HL-60 (cell line): ENCODE measurements around the gene IL12RB1.

Experiments used
- DNase-seq, 2 experiments: peaks; one replicate each; pipeline ENCODE4 v3.0.0-alpha.2; 2010 to 2020; ENCODE audit warnings: low read depth in 1 of 2, low spot score in 1 of 2
- H3K27ac ChIP-seq: fragments of 250-450 bp; sonication (Bioruptor Pico); replicated peaks from 2 replicates; pipeline ENCODE4 v1.5.1; 2020; ENCODE audit warnings: mild to moderate bottlenecking, moderate library complexity
- H3K27me3 ChIP-seq: fragments of 250-450 bp; sonication (Bioruptor Pico); 2 replicates; pipeline ENCODE4 v1.5.1; 2021; ENCODE audit warnings: mild to moderate bottlenecking, moderate library complexity; ENCODE audit not compliant: insufficient read depth, poor library complexity, severe bottlenecking
- H3K4me3 ChIP-seq: replicated peaks from 2 replicates; pipeline ENCODE4 v1.5.1; 2011; ENCODE audit warnings: mild to moderate bottlenecking, control low read depth, low read length; ENCODE audit not compliant: insufficient read depth
- GABPA ChIP-seq: IDR thresholded peaks from 2 replicates; pipeline ENCODE4 v1.6.1; 2012; ENCODE audit warnings: low read depth
- POLR2AphosphoS5 ChIP-seq: IDR thresholded peaks from 2 replicates; pipeline ENCODE4 v1.6.1; 2012; ENCODE audit warnings: low read depth
- SPI1 ChIP-seq: IDR thresholded peaks from 2 replicates; pipeline ENCODE4 v1.6.1; 2012; ENCODE audit warnings: low read depth, mild to moderate bottlenecking, borderline replicate concordance
- TF ChIP-seq, protein P1 (sequence below): IDR thresholded peaks from 2 replicates; pipeline ENCODE4 v1.6.1; 2012; ENCODE audit warnings: low read depth; ENCODE audit not compliant: insufficient replicate concordance
- TF ChIP-seq, protein P2 (sequence below): IDR thresholded peaks from one replicate; pipeline ENCODE4 v1.5.1; 2011; ENCODE audit warnings: low read length, control low read depth, inconsistent platforms; ENCODE audit not compliant: insufficient read depth

Gene IL12RB1

DNA sequence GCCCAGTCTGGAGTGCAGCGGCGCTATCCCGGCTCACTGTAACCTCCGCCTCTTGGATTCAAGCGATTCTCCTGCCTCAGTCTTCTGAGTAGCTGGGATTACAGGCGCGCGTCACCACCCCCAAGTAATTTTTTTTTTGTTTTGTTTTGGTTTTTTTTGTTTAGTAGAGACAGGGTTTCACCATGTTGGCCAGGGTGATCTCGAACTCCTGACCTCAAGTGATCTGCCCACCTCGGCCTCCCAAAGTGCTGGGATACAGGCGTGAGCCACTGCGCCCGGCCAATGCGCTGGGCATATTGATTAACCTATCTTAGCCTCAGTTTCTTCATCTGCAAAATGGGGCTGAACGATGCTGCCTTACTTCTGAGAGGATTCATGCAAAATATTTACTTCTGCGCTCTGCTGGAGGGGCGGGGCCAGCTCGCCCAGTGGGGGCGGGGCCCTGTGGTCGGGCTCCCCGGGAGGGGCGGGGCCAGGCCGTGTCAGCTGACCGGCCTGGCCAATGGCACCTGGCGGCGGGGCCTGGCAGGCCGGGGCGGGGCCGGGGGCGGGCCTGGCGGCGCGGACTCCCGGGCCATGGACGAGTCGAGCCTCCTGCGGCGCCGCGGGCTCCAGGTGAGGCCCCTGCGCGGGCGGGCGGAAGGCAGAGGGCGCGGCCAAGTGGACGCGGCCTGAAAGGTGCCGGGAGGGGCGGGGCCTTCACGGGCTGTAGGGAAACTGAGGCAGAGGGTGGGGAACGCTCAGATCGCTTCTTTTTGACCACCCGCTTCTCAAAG is 10.7 kb upstream of the IL12RB1 start, which contains the start of gene MAST3:
TSS of gene MAST3 (plus strand) at position 562 of the 776 bp plus-strand sequence. CDS start at position 577, 15 bp downstream.
- DNase-seq, result peak; percentile 76 to 86
- TF ChIP-seq, protein P1, sequence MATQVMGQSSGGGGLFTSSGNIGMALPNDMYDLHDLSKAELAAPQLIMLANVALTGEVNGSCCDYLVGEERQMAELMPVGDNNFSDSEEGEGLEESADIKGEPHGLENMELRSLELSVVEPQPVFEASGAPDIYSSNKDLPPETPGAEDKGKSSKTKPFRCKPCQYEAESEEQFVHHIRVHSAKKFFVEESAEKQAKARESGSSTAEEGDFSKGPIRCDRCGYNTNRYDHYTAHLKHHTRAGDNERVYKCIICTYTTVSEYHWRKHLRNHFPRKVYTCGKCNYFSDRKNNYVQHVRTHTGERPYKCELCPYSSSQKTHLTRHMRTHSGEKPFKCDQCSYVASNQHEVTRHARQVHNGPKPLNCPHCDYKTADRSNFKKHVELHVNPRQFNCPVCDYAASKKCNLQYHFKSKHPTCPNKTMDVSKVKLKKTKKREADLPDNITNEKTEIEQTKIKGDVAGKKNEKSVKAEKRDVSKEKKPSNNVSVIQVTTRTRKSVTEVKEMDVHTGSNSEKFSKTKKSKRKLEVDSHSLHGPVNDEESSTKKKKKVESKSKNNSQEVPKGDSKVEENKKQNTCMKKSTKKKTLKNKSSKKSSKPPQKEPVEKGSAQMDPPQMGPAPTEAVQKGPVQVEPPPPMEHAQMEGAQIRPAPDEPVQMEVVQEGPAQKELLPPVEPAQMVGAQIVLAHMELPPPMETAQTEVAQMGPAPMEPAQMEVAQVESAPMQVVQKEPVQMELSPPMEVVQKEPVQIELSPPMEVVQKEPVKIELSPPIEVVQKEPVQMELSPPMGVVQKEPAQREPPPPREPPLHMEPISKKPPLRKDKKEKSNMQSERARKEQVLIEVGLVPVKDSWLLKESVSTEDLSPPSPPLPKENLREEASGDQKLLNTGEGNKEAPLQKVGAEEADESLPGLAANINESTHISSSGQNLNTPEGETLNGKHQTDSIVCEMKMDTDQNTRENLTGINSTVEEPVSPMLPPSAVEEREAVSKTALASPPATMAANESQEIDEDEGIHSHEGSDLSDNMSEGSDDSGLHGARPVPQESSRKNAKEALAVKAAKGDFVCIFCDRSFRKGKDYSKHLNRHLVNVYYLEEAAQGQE, result no peak
- TF ChIP-seq POLR2AphosphoS5, result no peak
- no peak for TF ChIP-seq SPI1
- TF ChIP-seq, protein P2, sequence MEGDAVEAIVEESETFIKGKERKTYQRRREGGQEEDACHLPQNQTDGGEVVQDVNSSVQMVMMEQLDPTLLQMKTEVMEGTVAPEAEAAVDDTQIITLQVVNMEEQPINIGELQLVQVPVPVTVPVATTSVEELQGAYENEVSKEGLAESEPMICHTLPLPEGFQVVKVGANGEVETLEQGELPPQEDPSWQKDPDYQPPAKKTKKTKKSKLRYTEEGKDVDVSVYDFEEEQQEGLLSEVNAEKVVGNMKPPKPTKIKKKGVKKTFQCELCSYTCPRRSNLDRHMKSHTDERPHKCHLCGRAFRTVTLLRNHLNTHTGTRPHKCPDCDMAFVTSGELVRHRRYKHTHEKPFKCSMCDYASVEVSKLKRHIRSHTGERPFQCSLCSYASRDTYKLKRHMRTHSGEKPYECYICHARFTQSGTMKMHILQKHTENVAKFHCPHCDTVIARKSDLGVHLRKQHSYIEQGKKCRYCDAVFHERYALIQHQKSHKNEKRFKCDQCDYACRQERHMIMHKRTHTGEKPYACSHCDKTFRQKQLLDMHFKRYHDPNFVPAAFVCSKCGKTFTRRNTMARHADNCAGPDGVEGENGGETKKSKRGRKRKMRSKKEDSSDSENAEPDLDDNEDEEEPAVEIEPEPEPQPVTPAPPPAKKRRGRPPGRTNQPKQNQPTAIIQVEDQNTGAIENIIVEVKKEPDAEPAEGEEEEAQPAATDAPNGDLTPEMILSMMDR, result no peak
- H3K27ac ChIP-seq, result 0 out of 2 replicates have a peak within 1 kb of the TSS, but pooled peaks have one; percentile 31
- peak within 1 kb of the TSS; percentile 45 for H3K4me3 ChIP-seq
- H3K27me3 ChIP-seq, result no peaks in the 10 kb centered on the region

DNA sequence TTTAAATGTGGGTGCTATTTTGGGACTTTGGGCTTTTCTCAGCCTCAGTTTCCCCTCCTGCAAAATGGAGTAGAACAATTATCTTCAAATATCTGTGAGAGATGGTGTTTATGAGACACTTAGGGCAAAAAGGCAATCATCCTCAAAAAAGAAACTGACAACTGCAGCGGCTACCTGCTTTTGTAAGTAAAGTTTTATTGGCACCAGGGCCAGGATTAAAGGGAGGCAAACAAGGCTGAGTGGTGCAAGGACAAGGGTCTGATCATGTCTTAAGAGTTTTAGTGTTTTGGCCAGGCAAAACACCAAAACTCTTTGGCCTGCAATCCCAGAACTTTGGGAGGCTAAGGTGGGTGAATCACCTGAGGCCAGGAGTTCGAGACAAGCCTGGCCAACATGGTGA is 9.5 kb upstream of the IL12RB1 start:
- DNase-seq, result no peak
- H3K27me3 ChIP-seq, result no peaks in the 10 kb centered on the region
- TF ChIP-seq, protein P1, result no peak
- TF ChIP-seq POLR2AphosphoS5 (no peak), GABPA (no peak), SPI1 (no peak)
- TF ChIP-seq, protein P2, result no peak
- H3K4me3 ChIP-seq, result no peak overlapping the region
- H3K27ac ChIP-seq, result no peak overlapping the region

DNA sequence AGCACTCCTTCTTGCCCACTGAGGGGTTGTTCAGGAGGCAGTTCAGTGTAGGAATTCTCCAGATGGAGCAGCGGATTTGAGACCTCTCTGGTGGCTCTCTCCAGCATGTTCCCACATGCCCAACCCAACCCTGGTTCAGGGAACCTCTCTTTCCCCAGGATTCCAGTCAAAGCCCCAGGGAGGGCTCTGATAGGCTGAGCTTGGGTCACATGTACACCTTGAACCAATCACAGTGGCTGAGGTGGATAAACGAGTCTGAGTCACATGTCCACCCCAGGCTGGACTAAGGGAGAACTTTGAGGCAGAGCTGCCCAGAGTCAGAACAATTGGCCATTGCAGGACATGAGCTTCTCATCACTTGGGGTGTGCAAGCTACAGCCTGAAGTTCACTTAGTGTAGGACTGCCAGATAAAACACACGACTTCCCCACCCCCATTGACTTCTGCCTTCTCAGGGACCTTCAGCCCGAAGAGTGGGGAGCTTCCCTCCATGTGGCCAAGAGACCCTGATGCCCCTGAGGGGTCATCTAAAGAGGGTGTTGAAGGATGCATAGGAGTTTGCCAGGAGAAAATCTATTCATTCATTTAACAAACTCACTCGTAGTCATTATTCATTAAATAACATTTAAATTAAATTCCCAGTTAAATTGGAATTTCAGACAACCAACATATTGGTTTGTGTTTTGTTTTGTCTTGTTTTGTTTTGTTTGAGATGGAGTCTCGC is 6.9 kb upstream of the IL12RB1 start:
- Histone ChIP-seq H3K27me3 (no peaks in the 10 kb centered on the region), H3K4me3 (no peak overlapping the region), H3K27ac (no peak overlapping the region)
- TF ChIP-seq, protein P1, result no peak
- TF ChIP-seq, protein P2, result no peak
- TF ChIP-seq POLR2AphosphoS5 (no peak), SPI1 (no peak), GABPA (no peak)
- DNase-seq, result no peak
